UCSD-AML1 (cell line): Measurements from ENCODE around the gene PCOLCE2.

ENCODE experiments used
- DNase-seq: peaks from one replicate; lab custom pipeline; 2025; ENCODE audit not compliant: unreplicated experiment; lab: John Stamatoyannopoulos, UW

Gene PCOLCE2

GRCh38 chr3:142888481-142889211, at the start of gene PCOLCE2:
Gene PCOLCE2 (minus strand): TSS chr3:142889083. CDS start chr3:142888896, 187 bp downstream.
- no peak for DNase-seq

GRCh38 chr3:142935963-142936362, 47.1 kb upstream of the PCOLCE2 start:
- no peak for DNase-seq

- no peak for DNase-seq
Measured at GRCh38 chr3:142934887-142935269, 46.0 kb upstream of the PCOLCE2 start.

- no peak for DNase-seq
Measured at GRCh38 chr3:142934128-142934886, 45.4 kb upstream of the PCOLCE2 start.

GRCh38 chr3:142931222-142931621, 42.3 kb upstream of the PCOLCE2 start:
- DNase-seq, result peak; percentile 16

- DNase-seq, result no peak
Measured at GRCh38 chr3:142930463-142930862, 41.6 kb upstream of the PCOLCE2 start.

GRCh38 chr3:142929890-142930289, 41.0 kb upstream of the PCOLCE2 start:
- no peak for DNase-seq

GRCh38 chr3:142929109-142929508, 40.2 kb upstream of the PCOLCE2 start:
- peak; percentile 44 for DNase-seq

- no peak for DNase-seq
Measured at GRCh38 chr3:142926368-142926944, 37.6 kb upstream of the PCOLCE2 start.

- no peak for DNase-seq
Measured at GRCh38 chr3:142925140-142925539, 36.3 kb upstream of the PCOLCE2 start.

GRCh38 chr3:142923694-142924093, 34.8 kb upstream of the PCOLCE2 start:
- DNase-seq, result no peak

GRCh38 chr3:142916605-142917004, 27.7 kb upstream of the PCOLCE2 start:
- no peak for DNase-seq

GRCh38 chr3:142915636-142916035, 26.8 kb upstream of the PCOLCE2 start:
- DNase-seq, result no peak

GRCh38 chr3:142914286-142914811, 25.5 kb upstream of the PCOLCE2 start:
- no peak for DNase-seq

- no peak for DNase-seq
Measured at GRCh38 chr3:142913432-142913831, 24.5 kb upstream of the PCOLCE2 start.

GRCh38 chr3:142912402-142913172, 23.7 kb upstream of the PCOLCE2 start:
- no peak for DNase-seq

GRCh38 chr3:142910280-142910679, 21.4 kb upstream of the PCOLCE2 start:
- DNase-seq, result no peak

GRCh38 chr3:142909282-142909681, 20.4 kb upstream of the PCOLCE2 start:
- DNase-seq, result no peak

- DNase-seq, result no peak
Measured at GRCh38 chr3:142907996-142908395, 19.1 kb upstream of the PCOLCE2 start.

GRCh38 chr3:142904639-142905436, 16.0 kb upstream of the PCOLCE2 start:
- DNase-seq, result no peak
